NCI-H2227 treated with DMSO at 0.1 percent for 48 hours (cell line): ENCODE measurements around the gene CRY1.

Source experiments
- DNase-seq: peaks from one replicate; lab custom pipeline; 2025; lab: John Stamatoyannopoulos, UW

The CRY1 gene

DNA sequence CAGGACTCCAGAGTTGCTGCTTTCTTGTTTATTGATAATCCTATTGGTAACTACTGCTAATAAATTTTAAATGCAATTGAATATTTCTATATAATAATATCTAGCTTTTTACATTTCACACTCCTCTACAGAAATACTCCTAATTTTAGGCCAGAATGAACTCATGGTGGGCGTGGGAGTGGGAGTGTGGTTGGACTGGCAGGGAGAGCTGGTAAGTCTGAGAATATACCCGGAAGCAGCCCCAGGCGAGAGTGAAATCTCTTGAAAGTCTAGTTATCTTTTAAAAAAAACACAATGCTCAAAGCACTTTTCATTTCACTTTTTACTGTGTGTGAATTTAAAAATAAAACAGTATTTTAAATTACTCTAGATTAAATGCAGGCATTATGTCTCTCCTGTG is 132.9 kb downstream of the CRY1 start:
- DNase-seq, result no peak

DNA sequence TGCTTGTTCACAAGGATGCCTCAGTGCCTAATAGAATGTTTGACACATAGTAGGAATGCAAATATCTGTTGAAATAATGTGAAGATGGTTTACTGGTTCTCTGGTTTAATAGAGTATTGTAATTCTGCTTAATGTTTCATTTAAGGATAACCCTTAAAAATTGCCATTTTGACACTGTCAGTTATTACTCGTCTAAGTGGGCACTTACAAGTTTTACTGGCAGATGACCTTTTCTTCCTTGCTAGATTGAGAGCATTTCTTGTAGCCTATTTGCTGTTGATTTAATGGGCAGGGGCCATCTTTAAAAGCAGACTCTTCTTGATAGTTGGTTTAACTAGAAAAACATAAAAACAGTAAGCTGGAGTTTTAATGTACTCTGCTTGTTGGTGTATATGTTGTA is 135.8 kb downstream of the CRY1 start:
- peak; percentile 7 for DNase-seq

DNA sequence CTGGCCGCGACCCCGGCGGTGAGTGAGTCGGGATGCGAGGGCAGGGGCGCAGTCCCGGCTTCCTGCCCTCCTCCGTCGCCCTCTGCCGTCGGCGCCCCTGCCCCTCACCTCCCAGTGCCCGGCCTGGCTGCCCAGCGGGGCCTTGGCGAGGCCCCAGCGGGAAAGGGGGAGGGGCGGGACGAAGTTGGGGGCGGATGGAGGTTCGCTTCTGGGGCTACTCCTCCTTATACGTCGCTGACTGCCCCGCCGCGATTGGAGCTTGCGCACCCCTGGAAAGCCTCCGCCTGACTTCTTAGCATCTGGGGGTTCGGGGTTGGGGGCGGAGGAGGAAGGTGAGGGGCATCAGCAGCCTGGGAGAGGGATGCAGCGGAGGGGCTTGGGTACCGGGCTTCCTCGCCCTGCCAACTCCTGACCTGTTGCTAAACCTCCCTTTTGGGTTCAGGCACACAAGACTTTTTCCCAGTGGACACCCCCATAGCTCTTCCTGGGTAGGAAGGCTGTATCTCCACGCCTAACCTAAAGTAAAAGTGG is 137.2 kb downstream of the CRY1 start:
- peak; percentile 40 for DNase-seq

DNA sequence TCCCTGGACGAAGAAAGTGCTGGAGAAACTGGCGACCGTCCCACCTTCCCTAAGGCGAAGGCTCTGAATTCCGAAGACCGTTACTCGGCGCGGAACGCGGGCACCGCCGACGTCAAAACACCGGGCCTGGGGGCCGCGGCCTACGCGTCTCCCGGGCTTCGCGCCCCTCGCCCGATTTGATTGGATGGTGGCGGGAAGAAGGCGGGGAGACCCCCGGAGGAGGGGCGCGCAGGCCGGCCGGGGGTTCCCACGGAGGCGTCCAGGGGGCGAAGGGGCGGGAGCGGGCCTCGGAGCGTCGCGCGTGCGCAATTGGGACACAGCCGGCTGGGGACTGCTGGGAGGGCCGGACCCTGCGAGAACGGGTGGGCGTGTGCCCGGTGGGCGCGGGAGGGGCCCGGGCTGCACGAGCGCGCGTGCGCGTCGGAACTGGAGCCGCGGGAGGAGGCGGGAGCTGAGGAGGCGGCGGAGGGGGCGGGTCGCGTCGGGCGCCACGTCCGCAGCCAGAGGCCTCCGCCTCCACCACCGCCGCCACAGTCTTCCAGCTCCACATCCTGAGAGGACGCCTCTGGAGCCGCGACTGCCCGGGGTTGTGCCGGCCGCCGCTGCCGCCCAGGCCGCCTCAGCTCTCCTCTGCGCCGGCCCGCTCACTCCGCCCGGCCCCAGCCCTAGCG is 137.8 kb downstream of the CRY1 start, which contains the start of gene TMEM263:
Gene TMEM263 (plus strand): TSS at position 531 of the 671 bp plus-strand sequence. CDS start 11,210 bp downstream, outside the sequence.
- DNase-seq, result peak; percentile 98

DNA sequence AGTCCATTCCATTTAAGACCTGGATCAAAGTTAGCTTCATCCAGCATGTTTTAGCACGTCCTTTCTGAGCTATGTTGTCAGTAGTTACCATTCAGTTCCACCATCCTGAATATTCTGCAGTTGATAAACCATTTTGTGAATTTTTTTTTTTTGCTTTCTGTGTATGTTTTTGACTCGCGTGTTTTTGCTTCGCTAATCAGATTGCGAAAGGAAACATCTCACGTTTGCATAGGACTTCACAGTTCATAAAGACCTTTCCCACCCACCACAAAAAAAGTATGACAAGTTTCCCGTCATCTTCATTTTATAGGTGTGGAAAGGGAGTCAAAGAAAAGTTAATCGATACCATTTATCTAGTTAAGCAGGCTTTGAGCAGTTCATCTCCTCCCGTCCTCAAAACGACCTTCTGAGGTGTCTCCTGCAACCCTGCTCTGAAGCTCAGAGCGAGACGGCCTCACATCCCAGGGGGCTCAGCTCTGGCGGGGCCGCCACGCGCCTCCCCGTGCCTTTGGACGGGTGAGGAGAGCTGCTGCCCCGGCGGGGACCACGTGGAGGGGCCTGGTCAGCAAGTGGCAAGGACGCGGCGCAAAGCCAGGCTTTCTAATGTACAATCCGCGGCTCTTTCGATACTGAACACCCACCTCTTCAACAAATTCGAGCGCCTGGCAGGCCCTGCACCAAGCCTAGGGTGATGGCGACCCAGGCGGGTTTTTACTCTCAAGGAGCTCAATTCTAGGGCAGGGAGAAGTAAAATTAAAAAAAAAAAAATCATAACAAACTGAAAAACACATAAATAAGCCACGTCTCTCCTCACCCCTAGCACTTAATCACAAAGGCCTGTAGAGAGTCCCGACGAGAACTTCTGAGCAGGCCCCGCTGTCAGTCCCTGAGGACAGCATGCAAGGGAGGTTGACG is 138.6 kb downstream of the CRY1 start:
- DNase-seq, result no peak

DNA sequence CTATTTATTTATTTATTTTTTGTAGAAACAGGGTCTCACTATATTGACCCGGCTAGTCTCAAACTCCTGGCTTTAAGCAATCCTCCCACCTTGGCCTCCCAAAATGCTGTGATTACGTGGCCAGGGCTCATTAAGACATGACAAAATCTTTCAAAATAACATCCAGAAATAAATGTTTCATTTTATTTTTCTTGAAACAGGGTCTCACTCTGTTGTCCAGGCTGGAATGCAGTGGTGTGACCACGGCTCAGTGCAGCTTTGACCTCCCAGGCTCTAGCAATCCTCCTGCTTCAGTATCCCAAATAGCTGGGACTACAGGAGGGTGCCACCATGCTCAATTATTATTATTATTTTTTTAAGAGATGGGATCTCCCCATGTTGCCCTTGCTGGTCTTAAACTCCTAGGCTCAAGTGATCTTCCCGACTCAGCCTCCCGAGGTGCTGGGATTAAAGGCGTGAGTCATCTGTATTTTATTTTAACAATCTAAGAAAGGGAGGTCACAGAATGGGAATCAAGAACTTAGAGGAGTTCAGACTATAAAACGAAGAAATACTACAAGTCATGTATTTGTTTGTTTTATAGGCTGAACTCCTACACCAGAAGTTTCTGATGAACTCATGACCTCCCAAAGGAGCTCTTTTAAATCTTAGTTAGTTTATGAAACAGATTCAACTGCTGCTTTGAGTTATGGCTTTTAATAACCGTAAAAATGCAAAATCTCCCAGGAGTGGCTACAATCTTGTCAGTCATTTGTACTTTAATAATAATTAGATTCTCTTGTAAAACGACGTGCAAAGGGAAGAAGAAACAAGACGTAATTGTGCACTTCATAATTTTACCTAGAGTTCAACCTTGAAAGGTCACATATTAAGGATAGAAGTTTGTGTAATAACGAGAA is 139.7 kb downstream of the CRY1 start:
- DNase-seq, result no peak

DNA sequence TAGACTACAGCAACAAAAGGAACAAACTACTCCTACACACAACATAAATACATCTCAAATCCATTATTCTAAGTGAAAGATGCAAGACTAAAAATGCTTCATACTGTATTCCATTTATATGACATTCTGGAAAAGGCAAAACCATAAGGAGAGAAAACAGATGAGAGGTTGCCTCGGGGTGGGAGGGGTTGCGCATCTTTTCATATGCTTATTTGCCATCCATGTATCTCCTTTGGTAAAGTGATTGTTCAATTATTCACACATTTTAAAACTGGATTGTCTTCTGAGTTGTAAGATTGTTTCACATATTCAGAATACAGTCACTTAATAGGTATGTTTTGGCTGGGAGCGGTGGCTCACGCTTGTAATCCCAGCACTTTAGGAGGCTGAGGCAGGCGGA is 142.8 kb downstream of the CRY1 start:
- DNase-seq, result no peak

DNA sequence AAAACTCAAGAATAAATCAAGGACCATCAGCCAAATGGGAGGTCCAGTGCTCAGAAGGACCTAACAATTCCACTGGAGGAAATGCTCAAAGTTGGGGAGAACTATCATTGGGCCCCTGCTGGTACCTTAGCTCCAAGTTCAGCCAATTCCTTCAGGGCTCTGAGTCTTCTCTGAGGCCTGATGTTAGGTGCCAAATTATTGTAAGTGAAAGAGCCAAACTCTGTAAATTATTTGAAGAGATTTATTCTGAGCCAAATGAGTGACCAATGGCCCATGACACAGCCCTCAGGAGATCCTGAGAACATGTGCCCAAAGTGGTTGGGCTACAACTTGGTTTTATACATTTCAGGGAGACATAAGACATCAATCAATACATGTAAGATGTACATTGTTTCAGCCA is 145.9 kb downstream of the CRY1 start:
- no peak for DNase-seq

DNA sequence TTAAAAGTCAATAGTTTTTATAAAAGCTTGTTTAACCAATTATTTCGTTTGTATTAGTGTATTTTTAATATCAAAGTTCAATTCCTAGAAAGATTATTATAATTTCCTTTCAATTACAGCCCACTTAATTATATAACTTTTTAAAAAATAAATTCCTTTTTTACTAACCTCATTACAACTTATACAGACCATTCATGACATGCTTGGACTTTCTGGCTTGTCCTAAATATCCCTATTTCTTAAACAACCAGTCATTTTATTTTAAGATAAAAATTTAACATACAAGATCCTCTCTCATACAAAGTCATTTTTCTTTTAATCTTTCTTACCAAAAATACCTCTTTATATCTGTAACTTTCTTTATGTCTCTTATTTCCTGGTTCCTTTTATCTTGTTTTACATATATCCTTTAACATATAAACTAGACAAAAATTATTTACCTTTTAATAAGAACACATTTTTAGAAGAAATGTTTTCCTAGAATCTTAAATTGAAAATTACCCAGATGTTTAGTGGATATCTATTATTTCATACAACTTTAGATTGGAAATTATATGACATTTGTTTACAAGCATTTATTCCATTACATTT is 148.0 kb downstream of the CRY1 start:
- DNase-seq, result no peak

DNA sequence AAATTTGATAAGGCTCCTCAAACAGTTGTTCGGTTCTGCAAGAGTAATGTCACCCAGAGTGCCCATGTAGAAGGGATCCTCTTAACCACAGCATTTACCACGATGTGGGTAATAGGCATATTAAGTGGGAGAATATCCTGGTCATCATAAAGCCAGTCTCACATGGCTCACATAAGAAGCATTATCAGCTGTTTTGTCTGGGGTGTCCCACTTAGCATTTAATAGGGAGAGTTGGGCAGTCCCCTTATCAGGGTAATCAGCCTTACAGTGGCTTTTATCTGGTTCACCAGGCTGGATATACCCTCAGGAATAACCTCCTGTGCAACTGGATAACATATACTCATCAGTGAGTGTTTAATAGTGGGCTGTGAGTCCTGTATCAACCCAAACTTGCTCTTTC is 150.6 kb downstream of the CRY1 start:
- no peak for DNase-seq

DNA sequence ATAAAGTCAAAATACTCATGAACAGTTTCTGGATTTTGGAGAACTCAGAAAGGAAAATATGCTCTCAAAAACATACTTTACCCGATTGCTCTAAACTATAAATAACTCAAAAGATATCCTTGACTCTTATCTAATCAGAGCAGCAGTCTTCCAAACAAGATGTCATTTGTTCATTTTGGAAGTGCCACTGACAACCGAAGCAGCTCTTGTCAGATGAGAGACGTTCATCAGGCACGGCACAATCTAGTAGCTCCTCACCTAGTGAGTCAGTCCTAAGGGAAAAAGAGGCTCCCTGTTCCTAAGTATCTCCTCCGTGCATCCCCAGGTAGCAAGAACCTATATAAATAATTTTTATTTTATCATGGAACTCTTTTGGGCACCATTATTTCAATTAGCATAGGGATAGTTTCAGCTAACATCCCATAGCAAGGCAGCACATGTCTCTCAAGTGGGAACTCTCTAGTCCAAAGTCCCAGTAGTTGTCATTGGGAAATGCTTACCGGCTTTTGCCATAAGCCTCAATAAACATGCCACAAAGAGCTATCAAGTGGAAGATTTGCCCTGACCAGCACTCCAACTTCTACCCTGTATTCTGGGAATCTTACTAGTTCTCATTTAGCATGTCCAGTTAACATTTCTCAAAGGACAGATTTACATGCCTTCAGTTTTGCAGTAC is 151.7 kb downstream of the CRY1 start:
- no peak for DNase-seq
